Medulla oblongata (tissue), 1 donor: ENCODE results near the gene PANX1.
A peak's percentile ranks its signal among the peaks of the same experiment; 100 is the strongest.

Source experiments
- DNase-seq: peaks from one replicate; pipeline ENCODE4 v3.0.0-alpha.2; 2015; ENCODE audit errors: extremely low spot score

Gene PANX1

DNA sequence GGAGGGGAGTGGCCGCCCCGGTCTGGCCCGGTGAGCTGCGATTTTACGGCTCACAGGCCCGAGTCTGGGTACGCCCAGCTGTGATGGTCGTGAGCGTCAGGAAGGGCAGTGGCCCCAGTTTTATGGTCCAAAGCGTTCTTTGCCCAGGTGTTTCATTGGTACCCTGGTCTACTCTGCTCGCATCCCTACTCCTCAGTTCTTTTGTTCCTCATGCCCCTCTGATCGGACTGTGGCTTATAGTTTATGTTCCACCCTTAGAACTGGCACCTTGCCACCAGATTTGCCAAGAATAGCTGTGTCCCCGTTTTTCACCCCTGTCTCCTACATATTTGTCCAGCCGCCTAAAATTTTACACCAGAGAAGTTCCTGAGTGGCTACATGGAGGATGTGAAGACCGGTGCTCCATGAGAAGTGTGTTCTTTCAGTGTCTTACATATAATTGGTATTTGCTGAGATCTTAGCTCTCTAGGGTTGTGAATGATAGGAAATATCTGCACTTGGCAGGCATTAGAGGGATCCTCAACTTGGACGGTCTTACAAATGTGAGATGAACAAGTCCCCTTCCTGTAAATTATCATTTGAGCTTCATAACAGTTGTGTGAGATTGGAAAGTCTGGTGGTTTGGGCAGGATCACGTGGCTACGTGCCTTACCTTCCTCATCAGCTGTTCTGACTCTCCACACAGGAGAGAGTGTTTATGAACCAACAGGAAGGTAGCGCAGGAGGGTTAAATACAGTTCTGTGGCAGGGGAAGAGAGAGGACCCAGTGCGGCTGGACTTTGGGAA lies 1.1 kb downstream of the PANX1 start:
- peak; percentile 40 for DNase-seq

DNA sequence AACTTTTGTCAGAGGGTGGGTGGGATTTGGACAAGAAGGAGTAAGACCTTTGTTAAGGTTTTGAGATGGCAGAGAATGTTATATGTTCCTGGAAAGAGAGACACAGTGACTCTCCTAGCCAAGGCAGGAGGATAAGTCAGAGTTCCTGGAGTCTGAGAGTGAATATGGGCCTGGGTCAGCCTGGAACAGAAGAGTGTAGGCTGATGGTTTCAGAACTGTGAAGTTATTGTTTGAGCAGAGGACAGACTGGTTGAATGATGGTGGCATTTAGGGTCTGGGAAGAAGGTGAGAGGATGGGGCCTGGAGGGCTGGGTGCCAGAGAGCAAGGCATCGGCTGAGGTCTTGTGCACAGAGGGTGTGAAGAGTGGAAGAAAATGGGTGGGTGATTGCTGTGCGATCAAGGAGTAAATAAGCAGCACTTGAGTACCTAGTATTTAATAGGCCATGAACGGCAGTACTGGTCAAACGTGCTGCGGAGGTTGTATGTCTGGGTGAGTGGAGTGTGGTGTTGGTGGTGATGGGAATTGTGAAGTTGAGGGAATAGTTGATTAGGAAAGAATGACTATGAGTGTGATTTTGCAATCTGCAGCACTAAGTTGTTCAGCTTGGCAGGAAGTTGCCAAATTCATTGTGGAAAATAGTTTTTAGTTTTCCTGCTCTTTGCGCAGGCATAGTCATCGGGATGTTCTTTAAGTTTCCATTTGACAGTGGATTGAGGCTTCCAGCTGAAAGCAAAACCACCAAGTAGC lies 1.8 kb downstream of the PANX1 start:
- DNase-seq = peak; percentile 26

DNA sequence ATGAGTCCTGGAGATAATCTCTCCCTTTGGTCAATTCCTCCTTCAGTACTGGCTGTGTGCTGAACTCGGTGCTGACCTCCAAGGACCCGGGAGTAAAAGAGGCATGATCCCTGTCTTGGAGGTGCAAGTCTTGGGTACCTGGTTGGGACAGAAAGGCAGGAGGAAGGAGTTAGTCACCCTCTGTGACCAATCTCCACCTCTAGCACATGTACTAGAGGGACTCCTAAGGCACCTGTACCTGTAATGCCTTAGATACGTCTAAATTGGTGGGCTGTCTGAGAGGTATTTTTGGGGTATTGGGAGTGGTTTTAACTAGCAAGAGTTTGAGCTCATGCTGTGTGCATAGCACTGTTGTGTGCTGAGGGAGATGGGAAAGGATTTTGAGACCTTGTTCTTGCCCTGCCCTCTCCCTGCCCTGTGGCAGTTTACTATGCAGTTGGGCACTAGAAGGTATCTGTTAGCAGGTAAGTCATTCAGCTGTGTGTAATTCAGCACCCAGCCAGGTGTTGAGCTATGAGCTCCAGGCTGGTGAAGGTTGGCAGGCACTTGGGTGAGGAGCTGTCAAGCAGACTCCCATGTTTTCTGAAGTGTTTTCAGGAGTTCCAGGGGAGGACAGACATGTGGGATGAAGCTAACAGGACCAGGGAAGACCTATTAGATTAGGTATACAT lies 2.5 kb downstream of the PANX1 start:
- no peak for DNase-seq

DNA sequence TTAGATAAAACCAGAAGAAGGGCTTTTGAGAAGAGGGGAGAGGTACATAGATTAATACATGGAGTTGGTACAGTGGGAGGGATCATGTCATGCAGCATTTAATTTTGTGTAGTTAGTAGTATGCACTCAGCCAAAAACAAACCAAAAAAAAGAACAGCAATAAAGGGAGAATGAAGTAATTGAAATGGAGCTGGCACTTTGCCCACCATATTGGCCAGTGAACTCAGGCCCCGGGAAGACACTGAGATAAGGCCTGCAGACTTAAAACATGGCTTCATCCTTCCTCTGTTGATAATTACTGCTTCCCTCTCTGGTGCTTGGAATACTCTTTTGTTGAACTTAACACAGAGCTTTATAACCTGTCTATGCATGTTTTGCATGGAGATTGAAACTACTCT lies 3.1 kb downstream of the PANX1 start:
- DNase-seq = no peak

DNA sequence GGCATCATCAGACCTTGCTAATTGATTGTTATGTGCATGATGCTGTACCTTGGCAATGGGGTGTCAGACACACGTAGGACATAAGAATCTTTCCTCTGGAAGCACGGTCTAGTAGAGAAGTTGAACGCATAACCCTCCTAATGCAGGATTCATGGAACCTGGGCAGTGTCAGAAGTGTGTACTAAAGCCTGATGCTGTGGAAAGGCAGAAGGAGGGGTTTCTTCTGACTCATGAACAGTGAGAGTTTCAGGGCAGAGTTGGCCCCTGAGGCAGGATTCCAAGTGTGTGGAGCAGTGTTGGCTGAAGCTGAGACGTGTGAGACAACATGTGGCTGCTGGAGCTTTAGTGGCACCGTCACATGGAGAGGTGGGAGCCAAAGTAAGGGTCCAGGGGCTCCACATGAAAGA lies 3.5 kb downstream of the PANX1 start:
- no peak for DNase-seq

DNA sequence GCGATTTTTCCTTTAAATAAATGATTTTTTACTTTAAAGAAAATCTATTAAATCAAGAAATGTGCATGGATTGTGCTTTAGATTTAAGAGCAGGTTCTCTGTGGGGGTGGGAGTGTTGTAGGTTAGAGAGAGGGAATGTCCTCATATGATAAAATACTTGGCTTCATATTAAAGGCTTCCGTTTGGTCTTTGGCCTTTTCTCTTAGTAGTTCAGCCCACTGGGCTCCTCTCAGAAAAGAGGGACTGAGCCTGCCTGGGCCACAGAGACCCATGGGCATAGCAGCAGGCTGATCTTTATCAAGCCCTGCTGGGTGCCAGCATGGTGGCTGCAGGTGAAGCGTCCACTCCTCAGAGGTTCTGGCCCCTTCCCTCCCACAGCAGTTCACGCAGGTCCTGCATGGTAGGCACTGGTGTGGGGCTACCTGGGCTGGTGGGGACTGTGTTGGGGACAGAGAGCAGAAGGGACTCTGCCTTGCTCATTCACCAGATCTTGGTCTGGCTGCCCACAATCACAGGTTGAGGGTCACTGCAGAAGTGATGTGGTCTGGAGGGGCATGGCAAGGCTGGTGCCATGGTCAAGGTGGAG lies 4.3 kb downstream of the PANX1 start:
- DNase-seq = no peak

DNA sequence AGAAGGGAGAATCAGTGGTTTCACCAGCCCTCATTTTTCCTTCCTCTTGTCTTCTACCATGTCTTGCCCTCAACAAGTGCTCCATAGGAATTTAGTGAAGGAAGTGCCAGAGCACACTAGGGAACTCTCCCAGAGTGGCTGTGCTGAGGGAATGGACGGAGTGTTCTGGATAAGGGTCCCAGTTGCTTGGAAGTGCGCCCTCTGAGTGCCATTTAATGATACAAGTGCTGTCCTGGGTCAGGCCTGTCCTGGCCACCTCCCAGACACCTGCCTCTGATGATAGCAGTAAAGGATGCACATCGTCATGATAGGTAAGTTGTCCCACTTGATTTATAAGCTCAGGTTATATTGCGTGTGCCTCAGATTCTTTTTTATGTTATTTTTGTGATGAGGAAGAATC lies 5.1 kb downstream of the PANX1 start:
- no peak for DNase-seq

DNA sequence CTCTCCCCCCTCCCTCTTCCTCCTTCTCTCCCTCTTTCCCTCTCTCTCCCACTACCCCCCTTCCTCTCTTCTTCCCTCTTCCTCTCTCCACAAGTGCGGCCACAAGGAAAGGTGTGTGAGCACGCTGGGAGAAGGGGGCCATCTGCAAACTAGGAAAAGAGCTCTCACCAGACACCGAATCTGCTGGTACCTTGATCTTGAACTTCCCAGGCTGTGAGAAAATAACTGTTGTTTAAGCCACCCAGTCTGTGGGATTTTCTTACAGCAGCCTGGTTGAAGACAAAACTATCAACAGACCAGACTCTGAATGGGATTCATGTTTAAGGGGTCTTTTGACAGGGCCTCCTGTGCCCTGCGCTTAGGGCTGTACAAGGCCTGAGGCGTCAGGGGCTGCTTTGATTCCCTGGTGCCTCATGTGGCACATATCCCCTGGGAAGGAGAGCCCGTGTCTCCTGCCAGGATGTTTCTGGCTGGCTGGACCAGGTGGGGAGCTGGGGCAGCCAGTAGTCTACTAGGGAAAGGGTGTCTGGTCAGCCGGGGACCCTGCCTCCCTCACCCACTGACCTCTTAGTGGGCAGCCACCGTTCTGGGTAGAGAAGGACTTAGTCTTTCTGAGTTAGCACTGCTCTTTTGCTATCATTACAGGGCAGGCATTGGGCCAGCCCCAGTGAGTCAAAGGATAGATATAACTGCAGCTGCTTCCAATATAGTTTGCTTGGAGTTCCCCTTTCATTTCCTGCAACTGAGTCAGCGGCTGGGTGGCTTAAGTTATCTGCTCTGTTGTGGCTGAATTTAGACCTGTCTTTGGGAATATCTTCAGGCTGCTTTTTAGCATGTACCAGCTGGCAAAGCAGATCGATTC lies 6.2 kb downstream of the PANX1 start:
- DNase-seq = peak; percentile 67

DNA sequence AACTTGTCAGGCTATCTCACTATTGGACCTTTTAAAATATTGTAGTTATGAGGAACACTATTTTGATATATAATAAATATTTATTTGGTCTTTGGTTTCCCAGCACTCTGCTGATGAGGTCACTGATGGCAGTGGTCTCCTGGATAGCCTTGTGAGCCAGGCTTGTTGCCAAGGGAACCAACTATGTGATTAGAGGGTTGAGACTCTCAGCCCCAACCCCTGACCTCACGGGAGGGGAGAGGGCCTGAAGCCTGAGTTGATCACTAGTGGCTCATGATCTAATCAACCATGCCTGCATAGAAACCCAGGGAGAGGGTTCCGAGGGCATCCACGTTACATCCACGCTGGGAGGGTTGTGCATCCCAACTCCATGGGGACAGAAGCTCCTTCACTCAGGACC lies 10.8 kb downstream of the PANX1 start:
- DNase-seq = no peak

DNA sequence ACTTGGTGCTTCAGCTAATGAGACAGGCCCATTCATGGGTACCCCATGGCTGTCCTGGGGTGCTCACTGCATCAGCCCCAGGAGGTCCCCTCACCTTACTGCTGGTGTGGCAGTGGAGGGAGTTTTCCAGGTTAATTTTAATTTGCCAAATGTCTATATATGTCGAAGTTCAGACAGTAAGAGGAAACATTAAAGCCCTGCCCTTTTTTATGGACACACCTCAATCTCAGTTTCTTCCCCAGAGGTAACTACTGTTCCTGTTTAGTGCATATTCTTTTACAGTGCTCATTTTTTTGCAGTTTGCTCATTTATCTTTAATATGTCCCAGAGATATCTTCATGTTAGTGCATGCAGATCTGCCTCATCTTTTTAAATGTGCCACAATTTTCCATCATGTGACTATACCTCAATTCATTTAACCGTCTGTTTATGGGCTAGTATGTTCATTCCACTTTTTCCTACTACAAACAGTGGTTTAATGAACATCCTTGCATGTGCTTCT lies 11.6 kb downstream of the PANX1 start:
- DNase-seq = no peak

DNA sequence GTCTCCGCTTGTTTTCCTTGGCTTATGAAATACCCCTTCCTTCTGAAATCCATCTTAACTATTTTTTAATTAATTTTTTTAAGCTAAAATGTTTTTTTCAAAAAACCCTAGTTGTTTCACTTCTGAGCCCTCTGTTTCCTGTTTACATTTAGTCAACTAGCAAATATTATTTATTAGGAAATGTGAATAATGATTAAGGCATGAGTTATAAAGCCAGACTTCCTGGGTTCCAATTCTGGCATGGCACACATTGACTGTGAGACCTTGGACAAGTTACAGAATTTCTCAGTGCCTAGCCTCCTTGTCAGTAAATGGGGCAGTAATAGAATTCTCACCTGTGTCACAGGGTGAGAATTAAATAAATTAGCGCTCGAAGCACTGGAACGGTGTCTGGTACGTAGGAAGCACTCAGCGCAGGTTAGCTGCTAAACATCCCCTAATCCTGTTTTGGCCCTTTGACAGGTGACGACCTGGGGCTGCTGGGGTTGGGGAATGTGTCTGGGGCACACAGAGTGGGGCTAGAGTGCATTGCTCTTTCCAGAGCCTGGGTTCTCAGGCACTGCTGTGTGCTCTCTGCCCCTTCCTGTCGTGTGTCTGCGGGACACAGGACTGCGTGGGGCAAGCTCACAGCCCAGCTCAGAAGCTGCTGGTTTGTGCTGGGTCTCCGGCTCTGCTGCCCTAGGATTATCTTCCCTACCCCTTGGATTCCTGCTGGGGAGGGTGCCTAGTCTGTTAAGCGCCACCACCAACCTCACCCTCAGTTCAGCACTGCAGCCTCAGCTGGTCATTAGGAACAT lies 13.1 kb downstream of the PANX1 start:
- DNase-seq = no peak

DNA sequence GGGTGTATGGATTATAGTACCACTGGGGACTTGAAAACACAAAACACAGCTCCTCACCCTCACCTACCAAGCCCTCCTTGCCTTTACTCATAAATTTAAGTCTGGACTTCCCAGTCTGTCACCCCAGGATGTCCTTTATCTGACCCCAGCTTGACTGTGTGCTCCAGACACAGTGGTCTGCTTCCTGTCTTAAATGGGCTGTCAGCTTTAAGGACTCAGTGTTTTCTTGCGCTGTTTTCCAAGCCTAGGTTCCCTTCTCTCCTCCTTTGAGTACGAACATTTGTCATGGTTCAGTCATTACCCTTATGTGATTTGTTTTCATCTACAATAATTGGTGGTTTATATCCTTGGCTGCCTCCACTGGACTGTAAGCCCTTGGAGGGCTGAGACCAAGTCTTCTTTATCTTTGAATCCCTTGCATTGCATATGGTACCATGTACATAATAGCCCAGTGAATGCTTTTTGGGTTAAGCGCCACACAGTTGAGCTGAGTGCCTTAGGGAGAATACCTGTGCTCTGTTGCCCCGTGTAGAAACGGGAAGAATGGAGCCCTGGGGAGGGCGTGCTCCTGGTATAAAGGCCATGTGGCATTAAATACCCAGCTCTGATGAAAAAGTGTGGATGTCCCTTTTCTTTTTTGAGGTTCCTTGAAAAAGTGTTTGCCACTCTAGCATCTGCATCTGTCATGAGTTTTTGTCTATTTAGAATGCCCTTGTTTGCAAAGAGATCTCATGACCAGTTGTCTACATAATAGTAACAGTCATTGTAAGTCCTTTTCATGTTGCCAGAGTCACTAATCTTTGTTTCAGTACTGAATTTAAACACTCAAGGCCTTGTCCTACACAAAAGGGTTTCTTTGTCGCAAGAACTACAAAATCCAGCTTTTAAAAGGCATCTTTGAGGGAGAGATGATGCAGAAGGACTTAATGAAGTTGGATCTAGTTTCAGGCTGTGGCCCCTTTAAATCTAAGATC lies 14.0 kb downstream of the PANX1 start:
- DNase-seq = peak; percentile 79

DNA sequence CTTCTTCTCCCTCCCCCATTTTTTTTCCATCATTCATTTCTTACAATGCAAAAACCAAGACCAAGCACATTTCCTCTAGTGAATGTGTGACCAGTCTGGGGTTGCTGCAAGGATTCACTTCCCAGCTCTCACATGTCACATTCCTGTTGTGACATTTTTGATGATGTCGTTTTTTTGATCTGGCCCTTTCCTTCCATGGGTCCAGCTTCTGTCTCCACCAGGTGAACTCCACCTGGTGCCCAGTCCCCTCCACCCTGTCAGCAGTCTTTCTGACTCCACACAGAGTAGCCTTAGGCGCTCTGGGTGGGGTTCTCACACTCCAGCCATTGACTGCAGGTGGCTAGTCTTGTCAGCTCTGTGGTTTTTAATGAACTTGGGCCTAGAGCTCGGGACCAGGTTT lies 15.6 kb downstream of the PANX1 start:
- DNase-seq = no peak

DNA sequence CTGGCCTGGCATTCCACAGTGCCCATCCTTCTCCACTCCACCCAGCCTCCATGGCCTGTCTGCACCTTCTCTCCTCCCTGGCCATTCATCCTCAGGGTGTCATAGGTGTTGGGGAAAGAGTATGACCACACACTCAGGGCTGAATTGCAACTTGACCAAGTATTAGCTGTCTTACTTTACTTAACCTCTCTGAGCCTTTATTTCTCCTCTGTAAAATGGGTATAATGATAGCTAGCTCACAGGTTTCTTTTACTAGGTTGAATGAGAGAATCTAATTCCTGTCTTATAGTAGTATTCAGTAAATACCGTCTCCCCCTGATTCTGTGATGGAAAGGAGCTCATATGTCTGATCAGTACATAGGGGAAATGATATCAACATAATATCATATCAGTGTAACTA lies 16.0 kb downstream of the PANX1 start:
- no peak for DNase-seq

DNA sequence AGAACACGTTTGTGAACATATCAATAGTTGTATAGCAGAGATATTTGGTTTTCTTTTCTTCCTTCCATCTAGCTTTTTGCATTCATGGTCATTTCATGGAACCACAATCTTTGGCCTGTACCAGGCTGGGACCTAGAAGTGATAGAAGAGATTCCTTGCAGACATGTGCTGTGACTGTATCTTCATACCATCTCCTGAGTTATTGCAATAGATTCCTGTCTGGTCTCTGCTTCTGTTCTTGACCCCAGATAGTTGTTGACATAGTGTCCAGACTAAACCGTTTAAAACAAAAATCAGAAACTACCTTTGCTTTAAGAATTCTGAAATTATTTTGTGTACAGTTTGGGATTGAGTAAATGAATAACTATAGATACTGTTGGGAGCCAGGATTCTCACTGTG lies 16.8 kb downstream of the PANX1 start:
- no peak for DNase-seq

DNA sequence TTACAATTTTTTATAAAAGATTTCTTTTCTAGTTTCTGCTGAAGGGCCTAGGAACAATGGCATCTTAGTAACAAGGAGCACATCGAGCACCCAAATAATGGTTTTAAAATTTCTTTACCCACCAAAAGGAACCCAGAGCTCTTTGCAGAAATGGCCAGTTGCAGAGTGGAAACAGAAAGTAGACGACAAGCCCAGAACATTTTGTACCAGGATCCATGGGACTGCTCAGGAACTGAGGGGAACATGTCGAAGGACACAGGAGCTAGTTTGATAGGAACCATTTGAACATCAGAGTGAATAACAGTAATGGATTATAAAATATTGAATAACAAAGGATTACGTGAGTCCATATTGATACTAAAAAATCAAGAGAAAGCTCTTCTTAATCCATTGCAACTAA lies 17.3 kb downstream of the PANX1 start:
- DNase-seq = no peak

DNA sequence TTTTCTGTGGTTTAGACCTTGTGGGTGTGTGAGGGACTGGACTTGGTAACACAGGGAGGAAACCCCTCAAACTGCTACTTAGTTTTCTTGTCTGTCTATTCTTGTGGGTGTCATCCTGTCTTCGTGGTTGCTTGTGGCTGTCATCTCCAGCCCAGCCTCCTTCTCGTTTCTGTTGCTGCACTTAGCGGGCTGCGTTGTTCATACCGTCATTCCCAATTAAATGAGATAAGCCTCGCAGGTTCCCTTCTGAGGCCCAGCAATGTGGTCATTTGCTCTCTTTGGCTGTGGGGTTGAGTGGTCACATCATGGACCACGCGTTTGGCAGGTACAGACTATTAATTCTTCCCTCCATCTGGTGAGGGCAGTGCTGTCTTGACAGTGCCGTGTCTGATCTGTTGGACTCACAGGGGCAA lies 18.8 kb downstream of the PANX1 start:
- no peak for DNase-seq

DNA sequence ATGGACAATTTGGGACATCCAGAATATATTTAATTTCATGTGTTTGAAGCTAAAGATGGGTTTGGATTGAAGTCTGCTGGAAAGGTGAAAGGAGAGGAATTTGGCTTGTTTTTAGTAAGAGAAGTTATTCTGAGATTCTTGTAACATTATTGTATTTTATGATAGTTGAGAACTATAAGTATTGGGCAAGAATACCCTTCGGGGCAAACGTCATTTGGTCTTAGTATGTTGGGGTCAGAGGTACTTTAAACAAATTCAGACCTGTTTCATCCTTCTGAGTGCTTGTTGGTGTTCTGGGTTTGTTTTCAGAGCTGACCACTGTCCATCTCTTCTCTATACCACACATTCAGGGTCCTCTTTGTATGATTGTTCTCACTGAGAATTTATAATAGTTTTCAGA lies 19.5 kb downstream of the PANX1 start:
- no peak for DNase-seq

DNA sequence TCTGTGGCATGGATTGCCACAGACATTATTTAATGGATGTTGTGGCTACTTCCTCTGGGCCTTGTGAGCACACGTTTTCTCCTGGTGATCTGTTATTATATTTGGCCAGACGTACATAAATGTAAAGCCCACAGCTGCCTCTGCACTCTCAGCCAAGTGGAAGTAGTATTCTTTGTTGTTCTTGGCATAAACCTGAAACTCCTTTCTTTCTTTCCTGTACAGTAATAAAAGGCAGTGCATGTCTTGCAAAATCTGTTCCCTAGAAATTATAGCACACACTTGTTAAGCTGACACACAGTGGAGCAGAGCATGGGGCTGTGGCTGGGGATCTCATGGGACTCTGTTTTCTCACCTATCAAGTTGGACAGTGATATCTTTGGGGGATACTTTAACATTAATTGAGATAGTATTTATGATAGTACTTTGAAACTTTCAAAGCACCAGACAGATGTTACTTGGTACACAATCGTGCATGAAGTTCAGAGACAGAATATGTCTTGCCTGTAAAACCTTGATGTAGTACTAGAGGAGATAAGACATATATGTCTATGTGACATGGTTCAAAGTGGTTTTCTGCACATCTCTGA lies 20.9 kb downstream of the PANX1 start:
- DNase-seq = no peak
